Bronchial epithelial cell (primary cell): ENCODE measurements around the gene CFAP161. TPM values are rescaled to one million over a fixed set of nuclear protein-coding genes. Genes with fewer than 3 reads are reported as not detected.

ENCODE experiments used
- DNase-seq: peaks from one replicate; pipeline ENCODE4 v3.0.0-alpha.2; 2010; ENCODE audit warnings: low read depth
- FAIRE-seq: peaks from 2 replicates; lab custom pipeline; 2011; peaks lifted over from hg19 to GRCh38; lab: Jason Lieb, UNC
- H3K27me3 ChIP-seq: 2 replicates; pipeline ENCODE4 v1.5.1; 2011; ENCODE audit warnings: low read length; ENCODE audit not compliant: control insufficient read depth, insufficient read depth
- H3K36me3 ChIP-seq: 2 replicates; pipeline ENCODE4 v1.5.1; 2011; ENCODE audit warnings: low read length; ENCODE audit not compliant: control insufficient read depth, insufficient read depth
- H3K4me3 ChIP-seq: 2 replicates; pipeline ENCODE4 v1.5.1; 2011; ENCODE audit warnings: mild to moderate bottlenecking, low read depth, low read length, control low read depth
- CTCF ChIP-seq: IDR thresholded peaks from 2 replicates; pipeline ENCODE4 v1.5.1; 2011; ENCODE audit warnings: mild to moderate bottlenecking, moderate library complexity, low read length, control low read depth, inconsistent platforms; ENCODE audit not compliant: insufficient read depth, severe bottlenecking
- total RNA-seq: library from RNA; depleted of rRNA; stranded (reverse); fragments of >200 nt; gene quantifications from 2 replicates; pipeline ENCODE4 v1.2.1, GENCODE V29; 2014

The CFAP161 gene
- total RNA-seq, result 0.26 TPM in 1 of 2 replicates, not detected in the other

GRCh38 chr15:81133782-81134461, at the start of gene CFAP161:
Gene CFAP161, plus strand, starts transcription at chr15:81134270. Its CDS starts 60 bp downstream, at chr15:81134330.
- peak; percentile 6 for TF ChIP-seq CTCF
- Histone ChIP-seq H3K27me3 (no peaks in the 10 kb centered on the region), H3K36me3 (no peaks in the 10 kb centered on the region), H3K4me3 (peak within 1 kb of the TSS; percentile 36)
- no peak for FAIRE-seq
- DNase-seq, result peak; percentile 61

GRCh38 chr15:81084716-81085115, 49.4 kb upstream of the CFAP161 start:
- TF ChIP-seq CTCF, result no peak
- no peak overlapping the region for H3K4me3 ChIP-seq
- no peaks in the 10 kb centered on the region for H3K36me3 ChIP-seq
- no peak for FAIRE-seq
- no peak for DNase-seq
- H3K27me3 ChIP-seq, result peaks cover 2% of the 10 kb centered on the region

- no peak for TF ChIP-seq CTCF
- DNase-seq (no peak), FAIRE-seq (no peak)
- no peak overlapping the region for H3K4me3 ChIP-seq
- peaks cover 2% of the 10 kb centered on the region for H3K27me3 ChIP-seq
- no peaks in the 10 kb centered on the region for H3K36me3 ChIP-seq
These were observed 48.9 kb upstream of the CFAP161 start for GRCh38 chr15:81085213-81085612.

- no peak for TF ChIP-seq CTCF
- FAIRE-seq (no peak), DNase-seq (no peak)
- Histone ChIP-seq H3K36me3 (no peaks in the 10 kb centered on the region), H3K4me3 (no peak overlapping the region), H3K27me3 (peaks cover 2% of the 10 kb centered on the region)
These were observed 48.2 kb upstream of the CFAP161 start for GRCh38 chr15:81085898-81086297.

- DNase-seq (peak; percentile 10), FAIRE-seq (no peak)
- Histone ChIP-seq H3K4me3 (no peak overlapping the region), H3K36me3 (no peaks in the 10 kb centered on the region), H3K27me3 (peaks cover 2% of the 10 kb centered on the region)
- TF ChIP-seq CTCF, result no peak
These were observed 47.0 kb upstream of the CFAP161 start for GRCh38 chr15:81087066-81087465.

- no peak for TF ChIP-seq CTCF
- FAIRE-seq (no peak), DNase-seq (no peak)
- peaks cover 2% of the 10 kb centered on the region for H3K27me3 ChIP-seq
- H3K36me3 ChIP-seq, result no peaks in the 10 kb centered on the region
- H3K4me3 ChIP-seq, result no peak overlapping the region
These were observed 46.4 kb upstream of the CFAP161 start for GRCh38 chr15:81087694-81088093.
